ENCODE data around the gene MFSD6.

DNA sequence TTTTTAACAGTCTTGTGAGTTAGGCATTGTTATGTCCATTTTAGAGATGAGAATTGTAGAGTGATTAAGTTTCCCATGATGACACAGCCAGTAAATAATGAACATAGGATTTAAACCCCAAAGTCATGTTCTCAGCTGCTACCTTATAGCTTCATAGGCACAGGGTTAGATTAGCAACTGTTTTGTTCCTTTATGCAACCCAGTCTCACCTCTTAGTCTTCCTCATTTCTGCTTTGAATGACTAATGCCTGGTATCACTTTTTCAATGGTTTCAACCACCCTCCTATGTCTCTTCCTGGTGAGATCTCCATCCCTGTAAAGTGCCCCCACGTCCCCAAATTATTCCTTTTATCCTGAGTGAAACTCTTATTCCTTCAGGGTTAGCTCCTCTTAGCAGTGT lies 44.3 kb downstream of the MFSD6 start:
- TF ChIP-seq, protein P1, sequence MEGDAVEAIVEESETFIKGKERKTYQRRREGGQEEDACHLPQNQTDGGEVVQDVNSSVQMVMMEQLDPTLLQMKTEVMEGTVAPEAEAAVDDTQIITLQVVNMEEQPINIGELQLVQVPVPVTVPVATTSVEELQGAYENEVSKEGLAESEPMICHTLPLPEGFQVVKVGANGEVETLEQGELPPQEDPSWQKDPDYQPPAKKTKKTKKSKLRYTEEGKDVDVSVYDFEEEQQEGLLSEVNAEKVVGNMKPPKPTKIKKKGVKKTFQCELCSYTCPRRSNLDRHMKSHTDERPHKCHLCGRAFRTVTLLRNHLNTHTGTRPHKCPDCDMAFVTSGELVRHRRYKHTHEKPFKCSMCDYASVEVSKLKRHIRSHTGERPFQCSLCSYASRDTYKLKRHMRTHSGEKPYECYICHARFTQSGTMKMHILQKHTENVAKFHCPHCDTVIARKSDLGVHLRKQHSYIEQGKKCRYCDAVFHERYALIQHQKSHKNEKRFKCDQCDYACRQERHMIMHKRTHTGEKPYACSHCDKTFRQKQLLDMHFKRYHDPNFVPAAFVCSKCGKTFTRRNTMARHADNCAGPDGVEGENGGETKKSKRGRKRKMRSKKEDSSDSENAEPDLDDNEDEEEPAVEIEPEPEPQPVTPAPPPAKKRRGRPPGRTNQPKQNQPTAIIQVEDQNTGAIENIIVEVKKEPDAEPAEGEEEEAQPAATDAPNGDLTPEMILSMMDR (conservative IDR thresholded peaks at IDR 0.05 in 1 of 2, IDR thresholded peaks at IDR 0.05 in 1 of 2; ENCODE audit: low read depth in 1 of 2, low read length in 2 of 2), result no peak
- no peak for TF ChIP-seq EZH2 (IDR thresholded peaks at IDR 0.05; ENCODE audit: low read length, missing control alignments)
